Measurements from ENCODE around the gene CDKAL1. TPM values are rescaled to one million over a fixed set of nuclear protein-coding genes. Genes with fewer than 3 reads are reported as not detected.

Gene CDKAL1
- total RNA-seq, 1 donor from 2014 or later: 9.6 TPM

GRCh38 chr6:20882014-20882413 lies 347.8 kb downstream of the CDKAL1 start:
- no peak overlapping the region for H3K4me3 Mint-ChIP-seq (ENCODE audit: unreplicated experiment)
- DNase-seq (ENCODE audit: low spot score): no peak
- peaks cover 12% of the 10 kb centered on the region for H3K9me3 Mint-ChIP-seq (ENCODE audit: low read depth)
- no peaks in the 10 kb centered on the region for H3K27me3 Mint-ChIP-seq (ENCODE audit: low read depth)
- peaks cover 6% of the 10 kb centered on the region for H3K36me3 Mint-ChIP-seq (ENCODE audit: low read depth)
- TF ChIP-seq, protein P1, sequence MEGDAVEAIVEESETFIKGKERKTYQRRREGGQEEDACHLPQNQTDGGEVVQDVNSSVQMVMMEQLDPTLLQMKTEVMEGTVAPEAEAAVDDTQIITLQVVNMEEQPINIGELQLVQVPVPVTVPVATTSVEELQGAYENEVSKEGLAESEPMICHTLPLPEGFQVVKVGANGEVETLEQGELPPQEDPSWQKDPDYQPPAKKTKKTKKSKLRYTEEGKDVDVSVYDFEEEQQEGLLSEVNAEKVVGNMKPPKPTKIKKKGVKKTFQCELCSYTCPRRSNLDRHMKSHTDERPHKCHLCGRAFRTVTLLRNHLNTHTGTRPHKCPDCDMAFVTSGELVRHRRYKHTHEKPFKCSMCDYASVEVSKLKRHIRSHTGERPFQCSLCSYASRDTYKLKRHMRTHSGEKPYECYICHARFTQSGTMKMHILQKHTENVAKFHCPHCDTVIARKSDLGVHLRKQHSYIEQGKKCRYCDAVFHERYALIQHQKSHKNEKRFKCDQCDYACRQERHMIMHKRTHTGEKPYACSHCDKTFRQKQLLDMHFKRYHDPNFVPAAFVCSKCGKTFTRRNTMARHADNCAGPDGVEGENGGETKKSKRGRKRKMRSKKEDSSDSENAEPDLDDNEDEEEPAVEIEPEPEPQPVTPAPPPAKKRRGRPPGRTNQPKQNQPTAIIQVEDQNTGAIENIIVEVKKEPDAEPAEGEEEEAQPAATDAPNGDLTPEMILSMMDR (IDR thresholded peaks at IDR 0.05): no peak
- H3K4me1 Mint-ChIP-seq (ENCODE audit: low read depth): peaks cover 22% of the 10 kb centered on the region
- H3K27ac Mint-ChIP-seq (ENCODE audit: unreplicated experiment): no peak overlapping the region

DNA sequence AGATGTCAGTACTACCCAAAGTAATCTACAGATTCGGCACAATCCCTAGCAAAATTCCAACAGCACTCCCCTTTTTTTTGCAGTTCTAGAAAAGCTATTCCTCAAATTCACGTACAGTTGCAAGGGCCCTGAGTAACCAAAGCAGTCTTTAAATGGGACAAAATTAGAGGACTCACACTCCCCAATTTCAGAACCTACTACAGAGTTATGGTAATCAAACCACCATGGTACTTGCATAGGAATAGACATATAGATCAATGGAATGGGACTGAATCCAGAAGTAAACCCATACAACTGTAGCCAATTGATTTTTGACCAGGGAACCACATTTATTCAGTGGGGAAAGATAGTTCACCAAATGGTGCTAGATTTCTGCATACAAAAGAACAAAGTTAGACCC lies 350.8 kb downstream of the CDKAL1 start:
- Mint-ChIP-seq H3K9me3 (ENCODE audit: low read depth) (peaks cover 14% of the 10 kb centered on the region), H3K27ac (ENCODE audit: unreplicated experiment) (no peak overlapping the region), H3K4me3 (ENCODE audit: unreplicated experiment) (no peak overlapping the region), H3K4me1 (ENCODE audit: low read depth) (no peaks in the 10 kb centered on the region), H3K36me3 (ENCODE audit: low read depth) (peaks cover 11% of the 10 kb centered on the region), H3K27me3 (ENCODE audit: low read depth) (no peaks in the 10 kb centered on the region)
- TF ChIP-seq, protein P1 (IDR thresholded peaks at IDR 0.05): no peak
- no peak for DNase-seq (ENCODE audit: low spot score)

DNA sequence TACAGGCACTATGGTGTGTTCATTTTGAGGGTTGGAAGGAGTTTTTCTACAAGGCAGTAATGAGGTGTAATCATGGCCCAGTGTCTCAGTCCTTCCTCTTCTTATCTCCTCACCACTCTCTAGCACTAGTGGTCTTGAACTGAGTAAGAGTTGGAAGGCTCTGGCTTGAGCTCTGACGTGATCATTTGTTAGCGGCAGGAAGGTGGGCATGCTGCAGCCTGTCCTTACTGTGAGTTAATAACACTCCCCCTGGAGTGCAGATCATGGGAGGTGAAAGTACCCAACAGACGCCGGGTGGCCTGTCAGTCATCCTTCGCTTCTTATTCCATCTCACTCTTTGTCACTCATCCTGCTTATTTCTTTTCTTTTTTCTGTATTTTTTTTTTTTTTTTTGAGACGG lies 356.9 kb downstream of the CDKAL1 start:
- Mint-ChIP-seq H3K27ac (ENCODE audit: unreplicated experiment) (no peak overlapping the region), H3K36me3 (ENCODE audit: low read depth) (peaks cover 6% of the 10 kb centered on the region), H3K4me3 (ENCODE audit: unreplicated experiment) (no peak overlapping the region), H3K4me1 (ENCODE audit: low read depth) (no peaks in the 10 kb centered on the region), H3K27me3 (ENCODE audit: low read depth) (no peaks in the 10 kb centered on the region), H3K9me3 (ENCODE audit: low read depth) (peaks cover 3% of the 10 kb centered on the region)
- no peak for DNase-seq (ENCODE audit: low spot score)
- TF ChIP-seq, protein P1 (IDR thresholded peaks at IDR 0.05): no peak

GRCh38 chr6:20892365-20892764 lies 358.1 kb downstream of the CDKAL1 start:
- Mint-ChIP-seq H3K4me1 (ENCODE audit: low read depth) (no peaks in the 10 kb centered on the region), H3K36me3 (ENCODE audit: low read depth) (peaks cover 6% of the 10 kb centered on the region), H3K27me3 (ENCODE audit: low read depth) (no peaks in the 10 kb centered on the region), H3K27ac (ENCODE audit: unreplicated experiment) (no peak overlapping the region), H3K4me3 (ENCODE audit: unreplicated experiment) (no peak overlapping the region), H3K9me3 (ENCODE audit: low read depth) (peaks cover 1% of the 10 kb centered on the region)
- no peak for DNase-seq (ENCODE audit: low spot score)
- TF ChIP-seq, protein P1 (IDR thresholded peaks at IDR 0.05): no peak

GRCh38 chr6:20893412-20893811 lies 359.2 kb downstream of the CDKAL1 start:
- no peaks in the 10 kb centered on the region for H3K9me3 Mint-ChIP-seq (ENCODE audit: low read depth)
- no peak overlapping the region for H3K27ac Mint-ChIP-seq (ENCODE audit: unreplicated experiment)
- no peaks in the 10 kb centered on the region for H3K27me3 Mint-ChIP-seq (ENCODE audit: low read depth)
- no peak for DNase-seq (ENCODE audit: low spot score)
- H3K4me3 Mint-ChIP-seq (ENCODE audit: unreplicated experiment): no peak overlapping the region
- H3K36me3 Mint-ChIP-seq (ENCODE audit: low read depth): peaks cover 6% of the 10 kb centered on the region
- H3K4me1 Mint-ChIP-seq (ENCODE audit: low read depth): no peaks in the 10 kb centered on the region
- TF ChIP-seq, protein P1 (IDR thresholded peaks at IDR 0.05): no peak
